ENCODE results near the gene GYPB.
"Not testable (repeated sequence)": the region's sequence is repeated elsewhere in the genome, so short reads cannot be mapped to it uniquely, and the experiment has no call there.

- TF ChIP-seq CTCF (IDR thresholded peaks at IDR 0.05); ELK1 (IDR thresholded peaks at IDR 0.05; ENCODE audit: low read depth, low read length); PBX3 (IDR thresholded peaks at IDR 0.05); EP300 (IDR thresholded peaks at IDR 0.05); REST (IDR thresholded peaks at IDR 0.05); NFE2L2 (conservative IDR thresholded peaks at IDR 0.05; ENCODE audit: low read length); ZNF302 (CRISPR knock-in tag; IDR thresholded peaks at IDR 0.05); BHLHE40 (IDR thresholded peaks at IDR 0.05; ENCODE audit: low read depth, low read length); CBX2 (IDR thresholded peaks at IDR 0.05; ENCODE audit: borderline replicate concordance, low read depth); POLR2A (IDR thresholded peaks at IDR 0.05; ENCODE audit: low read length); JUN (IDR thresholded peaks at IDR 0.05); RNF2 (IDR thresholded peaks at IDR 0.05; ENCODE audit: borderline replicate concordance, low read depth); FOSL2 (IDR thresholded peaks at IDR 0.05); FOSL2 (CRISPR knock-in tag; IDR thresholded peaks at IDR 0.05): not testable (repeated sequence)
Observed at GRCh38 chr4:144061556-144061955, 42.4 kb upstream of the GYPB start.

All from A549 (cell line).